ENCODE measurements around the gene IGF1.

- TF ChIP-seq, protein P1, sequence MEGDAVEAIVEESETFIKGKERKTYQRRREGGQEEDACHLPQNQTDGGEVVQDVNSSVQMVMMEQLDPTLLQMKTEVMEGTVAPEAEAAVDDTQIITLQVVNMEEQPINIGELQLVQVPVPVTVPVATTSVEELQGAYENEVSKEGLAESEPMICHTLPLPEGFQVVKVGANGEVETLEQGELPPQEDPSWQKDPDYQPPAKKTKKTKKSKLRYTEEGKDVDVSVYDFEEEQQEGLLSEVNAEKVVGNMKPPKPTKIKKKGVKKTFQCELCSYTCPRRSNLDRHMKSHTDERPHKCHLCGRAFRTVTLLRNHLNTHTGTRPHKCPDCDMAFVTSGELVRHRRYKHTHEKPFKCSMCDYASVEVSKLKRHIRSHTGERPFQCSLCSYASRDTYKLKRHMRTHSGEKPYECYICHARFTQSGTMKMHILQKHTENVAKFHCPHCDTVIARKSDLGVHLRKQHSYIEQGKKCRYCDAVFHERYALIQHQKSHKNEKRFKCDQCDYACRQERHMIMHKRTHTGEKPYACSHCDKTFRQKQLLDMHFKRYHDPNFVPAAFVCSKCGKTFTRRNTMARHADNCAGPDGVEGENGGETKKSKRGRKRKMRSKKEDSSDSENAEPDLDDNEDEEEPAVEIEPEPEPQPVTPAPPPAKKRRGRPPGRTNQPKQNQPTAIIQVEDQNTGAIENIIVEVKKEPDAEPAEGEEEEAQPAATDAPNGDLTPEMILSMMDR (IDR thresholded peaks at IDR 0.05), result no peak
- TF ChIP-seq POLR2A (IDR thresholded peaks at IDR 0.05), result no peak
- no peak for TF ChIP-seq EP300 (IDR thresholded peaks at IDR 0.05)
These were observed 100.8 kb downstream of the IGF1 start for GRCh38 chr12:102379346-102380162.
